Measurements from ENCODE around the gene CPA4.

GRCh38 chr7:130314305-130314704, 21.3 kb downstream of the CPA4 start:
- TF ChIP-seq RELA (CRISPR knock-in tag; IDR thresholded peaks at IDR 0.05) (no peak), NFE2 (CRISPR knock-in tag; IDR thresholded peaks at IDR 0.05) (no peak), CTCF (CRISPR knock-in tag; IDR thresholded peaks at IDR 0.05) (no peak), ZNF598 (CRISPR knock-in tag; IDR thresholded peaks at IDR 0.05; ENCODE audit: borderline replicate concordance) (no peak), JUND (CRISPR knock-in tag; IDR thresholded peaks at IDR 0.05) (no peak), ARNT (IDR thresholded peaks at IDR 0.05) (no peak)
